HG03108 (cell line): ENCODE measurements around the gene ARL17A.
"Not testable (repeated sequence)": the region's sequence is repeated elsewhere in the genome, so short reads cannot be mapped to it uniquely, and the experiment has no call there.

Experiments
- ATAC-seq: cut with Tn5 transposase; IDR thresholded peaks from one replicate; pipeline ENCODE4 v1.9.1; 2021; ENCODE audit warnings: moderate library complexity; ENCODE audit not compliant: unreplicated experiment

The ARL17A gene

GRCh38 chr17:46559155-46559554, 20.3 kb downstream of the ARL17A start:
- not testable (repeated sequence) for ATAC-seq

GRCh38 chr17:46548607-46549006, 30.9 kb downstream of the ARL17A start:
- ATAC-seq = not testable (repeated sequence)

- not testable (repeated sequence) for ATAC-seq
These were observed 44.8 kb downstream of the ARL17A start for GRCh38 chr17:46534716-46535115.

GRCh38 chr17:46512168-46512567, 67.3 kb downstream of the ARL17A start, which contains the start of gene LRRC37A2:
Gene LRRC37A2, plus strand, starts transcription at chr17:46512468. Its CDS starts 245 bp downstream, at chr17:46512713.
- not testable (repeated sequence) for ATAC-seq

- not testable (repeated sequence) for ATAC-seq
These were observed 73.6 kb downstream of the ARL17A start for GRCh38 chr17:46505896-46506295.

GRCh38 chr17:46499437-46500139, 79.9 kb downstream of the ARL17A start:
- not testable (repeated sequence) for ATAC-seq

- ATAC-seq = not testable (repeated sequence)
These were observed 87.5 kb downstream of the ARL17A start for GRCh38 chr17:46492021-46492420.

- ATAC-seq = not testable (repeated sequence)
These were observed 98.2 kb downstream of the ARL17A start for GRCh38 chr17:46481310-46481709.

- not testable (repeated sequence) for ATAC-seq
These were observed 100.7 kb downstream of the ARL17A start for GRCh38 chr17:46478823-46479222.

- not testable (repeated sequence) for ATAC-seq
These were observed 103.9 kb downstream of the ARL17A start for GRCh38 chr17:46475583-46475982.

GRCh38 chr17:46474489-46474888, 105.0 kb downstream of the ARL17A start:
- not testable (repeated sequence) for ATAC-seq

- not testable (repeated sequence) for ATAC-seq
These were observed 111.9 kb downstream of the ARL17A start for GRCh38 chr17:46467618-46468017.
